ENCODE data around the gene NMS. TPM values are rescaled to one million over a fixed set of nuclear protein-coding genes. Genes with fewer than 3 reads are reported as not detected.
"Not testable (repeated sequence)": the region's sequence is repeated elsewhere in the genome, so short reads cannot be mapped to it uniquely, and the experiment has no call there.

NMS gene
- total and polyA plus RNA-seq, 5 donors = not detected

DNA sequence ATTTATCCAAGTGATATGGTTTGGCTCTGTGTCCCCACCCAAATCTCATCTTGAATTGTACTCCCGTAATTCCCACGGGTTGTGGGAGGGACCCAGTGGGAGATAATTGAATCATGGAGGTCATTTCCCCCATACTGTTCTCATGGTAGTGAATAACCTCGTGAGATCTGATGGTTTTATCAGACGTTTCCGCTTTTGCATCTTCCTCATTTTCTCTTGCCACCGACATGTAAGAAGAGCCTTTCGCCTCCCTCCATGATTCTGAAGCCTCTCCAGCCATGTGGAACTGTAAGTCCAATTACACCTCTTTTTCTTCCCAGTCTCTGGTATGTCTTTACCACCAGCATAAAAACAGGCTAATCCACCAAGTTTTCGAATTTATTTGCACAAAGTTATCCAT is 32.5 kb upstream of the NMS start:
- no peak for DNase-seq
- intact Hi-C loops (cut with DNase I) = no loop called here
- Histone ChIP-seq H3K9me3 (ENCODE audit: control insufficient read depth, low read length) (no peaks in the 10 kb centered on the region), H3K4me3 (ENCODE audit: low read length) (no peak overlapping the region), H3K4me1 (ENCODE audit: control insufficient read depth, insufficient read depth, low read length) (no peaks in the 10 kb centered on the region), H3K27ac (ENCODE audit: low read length) (no peak overlapping the region), H3K27me3 (ENCODE audit: control insufficient read depth, insufficient read depth) (no peaks in the 10 kb centered on the region)
- WGBS = 73% methylated on average over 8 of the region's 8 CpGs
- ATAC-seq = no peak

DNA sequence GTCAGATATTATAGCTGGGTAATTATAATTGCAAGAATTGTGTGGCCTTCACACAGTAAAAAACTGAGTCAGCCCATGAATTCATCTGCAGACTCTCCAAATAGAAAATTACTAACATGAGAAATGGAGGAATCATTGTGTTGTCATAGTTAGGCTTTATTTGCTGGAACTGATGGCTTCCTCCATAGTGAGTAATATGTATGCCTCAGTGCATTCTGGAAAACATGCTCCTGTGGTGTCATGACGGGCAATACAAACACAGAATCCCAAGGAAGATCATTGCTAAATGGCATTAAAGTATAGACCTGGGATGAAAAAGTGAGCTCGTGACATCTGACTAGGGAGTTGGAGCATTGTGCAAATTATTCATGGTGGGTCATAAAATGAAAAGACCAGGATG is 23.6 kb upstream of the NMS start:
- no peak for ATAC-seq
- Histone ChIP-seq H3K4me1 (ENCODE audit: control insufficient read depth, insufficient read depth, low read length) (no peaks in the 10 kb centered on the region), H3K27ac (ENCODE audit: low read length) (no peak overlapping the region), H3K27me3 (ENCODE audit: control insufficient read depth, insufficient read depth) (no peaks in the 10 kb centered on the region), H3K4me3 (ENCODE audit: low read length) (no peak overlapping the region), H3K9me3 (ENCODE audit: control insufficient read depth, low read length) (no peaks in the 10 kb centered on the region)
- intact Hi-C loops (cut with DNase I) = no loop called here
- DNase-seq = no peak
- 70% methylated on average over 2 of the region's 2 CpGs for WGBS

DNA sequence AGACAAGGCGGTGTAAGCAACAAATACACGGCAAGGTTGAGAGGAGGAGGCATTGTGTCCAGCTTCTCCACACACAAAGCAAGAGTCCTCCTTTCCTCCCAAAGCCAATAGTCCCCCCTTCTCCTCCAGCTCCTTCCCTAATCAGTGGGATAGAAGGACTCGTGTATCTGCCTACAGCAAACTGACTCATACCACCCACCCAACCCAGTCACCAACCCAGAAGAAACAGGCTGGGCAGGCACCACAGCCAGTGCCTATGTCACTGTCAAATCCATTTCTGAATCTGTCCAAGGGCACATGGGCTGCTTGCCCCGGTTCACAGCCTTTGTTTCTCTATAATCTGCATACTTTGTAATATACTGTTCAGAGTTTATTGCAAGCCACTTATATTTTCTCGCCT is 19.2 kb upstream of the NMS start:
- Histone ChIP-seq H3K4me1 (ENCODE audit: control insufficient read depth, insufficient read depth, low read length) (no peaks in the 10 kb centered on the region), H3K4me3 (ENCODE audit: low read length) (no peak overlapping the region), H3K27me3 (ENCODE audit: control insufficient read depth, insufficient read depth) (no peaks in the 10 kb centered on the region), H3K27ac (ENCODE audit: low read length) (no peak overlapping the region), H3K9me3 (ENCODE audit: control insufficient read depth, low read length) (no peaks in the 10 kb centered on the region)
- WGBS = 76% methylated on average over 5 of the region's 5 CpGs
- intact Hi-C loops (cut with DNase I) = no loop called here
- no peak for DNase-seq
- no peak for ATAC-seq

DNA sequence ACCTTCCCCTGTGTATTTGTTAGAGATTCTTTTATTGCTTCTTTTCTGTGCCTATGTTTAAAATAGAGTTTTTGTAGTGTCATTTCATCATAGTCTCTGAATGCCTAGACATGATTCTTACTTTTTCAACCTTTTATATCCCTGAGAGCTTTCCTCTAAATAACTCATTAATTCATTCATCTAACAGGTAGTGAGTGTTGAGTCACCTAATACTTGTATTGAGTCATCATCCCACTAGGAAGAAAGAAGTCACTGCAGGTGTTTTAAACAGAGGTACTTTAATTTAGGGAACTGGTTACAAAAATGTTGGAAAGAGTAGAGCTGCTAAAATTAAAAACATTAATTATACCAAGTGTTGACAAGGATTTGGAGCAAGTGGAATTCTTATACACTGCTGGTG is 18.5 kb upstream of the NMS start:
- H3K27ac ChIP-seq (ENCODE audit: low read length) = no peak overlapping the region
- ATAC-seq = no peak

GRCh38 chr2:100453853-100454252 is 16.4 kb upstream of the NMS start:
- H3K4me3 ChIP-seq (ENCODE audit: low read length) = no peak overlapping the region
- ATAC-seq = no peak
- no peaks in the 10 kb centered on the region for H3K9me3 ChIP-seq (ENCODE audit: control insufficient read depth, low read length)
- no peak overlapping the region for H3K27ac ChIP-seq (ENCODE audit: low read length)
- 57% methylated on average over 4 of the region's 4 CpGs for WGBS
- no peaks in the 10 kb centered on the region for H3K27me3 ChIP-seq (ENCODE audit: control insufficient read depth, insufficient read depth)
- no peak for DNase-seq
- no peaks in the 10 kb centered on the region for H3K4me1 ChIP-seq (ENCODE audit: control insufficient read depth, insufficient read depth, low read length)
- intact Hi-C loops (cut with DNase I) = no loop called here

More for the DNA sequence above, 18.5 kb upstream of the NMS start:
- H3K4me3 ChIP-seq (ENCODE audit: low read length) = no peak overlapping the region
- no peaks in the 10 kb centered on the region for H3K27me3 ChIP-seq (ENCODE audit: control insufficient read depth, insufficient read depth)
- no peaks in the 10 kb centered on the region for H3K9me3 ChIP-seq (ENCODE audit: control insufficient read depth, low read length)
- H3K4me1 ChIP-seq (ENCODE audit: control insufficient read depth, insufficient read depth, low read length) = no peaks in the 10 kb centered on the region
- intact Hi-C loops (cut with DNase I) = no loop called here
- DNase-seq = no peak

GRCh38 chr2:100456357-100456756 is 13.9 kb upstream of the NMS start:
- H3K4me3 ChIP-seq (ENCODE audit: low read length); DNase-seq; H3K27ac ChIP-seq (ENCODE audit: low read length); H3K27me3 ChIP-seq (ENCODE audit: control insufficient read depth, insufficient read depth); ATAC-seq; intact Hi-C loops (cut with DNase I); H3K4me1 ChIP-seq (ENCODE audit: control insufficient read depth, insufficient read depth, low read length); H3K9me3 ChIP-seq (ENCODE audit: control insufficient read depth, low read length): not testable (repeated sequence)

GRCh38 chr2:100460904-100461530 is 9.3 kb upstream of the NMS start:
- H3K9me3 ChIP-seq (ENCODE audit: control insufficient read depth, low read length) = no peaks in the 10 kb centered on the region
- intact Hi-C loops (cut with DNase I) = no loop called here
- H3K27ac ChIP-seq (ENCODE audit: low read length) = no peak overlapping the region
- no peaks in the 10 kb centered on the region for H3K4me1 ChIP-seq (ENCODE audit: control insufficient read depth, insufficient read depth, low read length)
- DNase-seq (no peak), ATAC-seq (no peak)
- H3K4me3 ChIP-seq (ENCODE audit: low read length) = no peak overlapping the region
- H3K27me3 ChIP-seq (ENCODE audit: control insufficient read depth, insufficient read depth) = no peaks in the 10 kb centered on the region
- 76% methylated on average over 1 of the region's 1 CpG for WGBS

DNA sequence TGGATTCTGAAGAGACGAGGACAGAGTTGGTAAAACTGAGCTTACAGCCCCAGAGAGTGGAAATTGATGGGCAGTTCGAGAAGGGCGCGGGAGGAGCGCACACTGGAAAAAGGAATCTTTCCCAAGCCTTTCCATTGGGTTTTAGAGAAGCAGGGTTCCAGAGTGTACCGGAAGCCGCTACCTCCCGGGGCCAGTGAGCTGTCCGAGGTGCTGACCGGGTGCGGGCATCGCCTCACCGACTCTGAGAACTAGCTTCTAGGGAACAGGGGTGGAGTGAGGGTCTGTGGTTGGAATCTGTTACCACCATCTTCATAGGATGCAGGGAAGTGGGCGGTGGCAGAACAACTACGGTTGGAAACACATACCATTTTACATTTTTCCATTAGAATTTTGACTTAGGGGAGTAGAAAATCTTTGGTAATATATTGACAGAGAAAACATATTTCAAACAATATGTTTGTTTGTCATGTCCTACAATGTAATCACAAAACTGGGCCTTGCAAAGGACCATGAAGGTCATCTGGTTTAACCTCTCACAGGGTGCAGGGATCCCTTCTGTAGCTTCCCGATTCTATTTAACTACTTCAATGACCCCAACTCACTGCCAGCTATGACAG is 724 bp downstream of the NMS start:
- peak; percentile 14 to 61 (median 44) for DNase-seq
- Histone ChIP-seq H3K4me3 (ENCODE audit: low read length) (no peak overlapping the region), H3K4me1 (ENCODE audit: control insufficient read depth, insufficient read depth, low read length) (no peaks in the 10 kb centered on the region), H3K27ac (ENCODE audit: low read length) (no peak overlapping the region), H3K27me3 (ENCODE audit: control insufficient read depth, insufficient read depth) (no peaks in the 10 kb centered on the region), H3K9me3 (ENCODE audit: control insufficient read depth, low read length) (peaks cover 2% of the 10 kb centered on the region)
- no peak for ATAC-seq
- WGBS = 22% methylated on average over 16 of the region's 16 CpGs
- intact Hi-C loops (cut with DNase I) = no loop called here

DNA sequence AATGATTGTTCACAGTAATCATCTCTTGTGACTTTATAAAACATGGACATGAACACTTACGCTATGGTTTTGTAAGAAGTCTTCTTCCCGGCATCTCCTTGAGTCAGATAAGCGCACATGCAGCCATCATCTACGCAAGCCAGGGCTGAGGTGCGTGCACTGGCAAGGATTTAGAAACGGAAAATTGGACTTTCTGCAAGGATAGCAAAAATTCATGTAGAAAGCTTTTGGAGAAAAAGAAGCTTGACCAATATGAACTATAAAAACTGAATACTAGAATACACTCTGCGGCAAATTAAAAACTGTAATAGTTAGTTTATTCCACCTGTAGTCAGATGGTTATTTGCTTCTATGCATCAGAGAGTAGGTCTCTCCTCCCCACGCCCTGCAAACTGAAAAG is 6.3 kb downstream of the NMS start:
- Histone ChIP-seq H3K27me3 (ENCODE audit: control insufficient read depth, insufficient read depth) (no peaks in the 10 kb centered on the region), H3K4me1 (ENCODE audit: control insufficient read depth, insufficient read depth, low read length) (no peaks in the 10 kb centered on the region), H3K4me3 (ENCODE audit: low read length) (no peak overlapping the region), H3K27ac (ENCODE audit: low read length) (no peak overlapping the region), H3K9me3 (ENCODE audit: control insufficient read depth, low read length) (no peaks in the 10 kb centered on the region)
- 84% methylated on average over 8 of the region's 8 CpGs for WGBS
- DNase-seq (no peak), ATAC-seq (no peak)
- intact Hi-C loops (cut with DNase I) = no loop called here

DNA sequence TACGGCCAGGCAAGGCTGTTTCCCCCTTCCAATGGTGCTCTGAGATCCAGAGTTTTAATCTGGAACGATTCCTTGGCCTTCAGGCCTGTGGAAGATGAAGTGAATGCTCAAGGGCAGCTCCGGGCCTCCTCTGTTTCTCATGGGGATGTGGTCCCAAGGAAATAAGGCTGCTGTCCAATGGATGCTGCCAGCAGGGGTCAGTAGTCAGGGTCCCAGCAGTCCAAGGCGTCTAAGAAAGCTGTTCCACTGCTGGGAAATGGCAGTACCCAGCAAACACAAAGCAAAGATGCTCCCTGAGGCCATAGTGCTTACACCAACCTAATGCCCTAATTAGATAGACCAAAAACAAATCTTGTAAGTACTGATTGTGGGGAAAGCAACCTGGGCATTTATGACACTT is 12.5 kb downstream of the NMS start:
- ATAC-seq (no peak), DNase-seq (no peak)
- no peaks in the 10 kb centered on the region for H3K4me1 ChIP-seq (ENCODE audit: control insufficient read depth, insufficient read depth, low read length)
- no peaks in the 10 kb centered on the region for H3K9me3 ChIP-seq (ENCODE audit: control insufficient read depth, low read length)
- 52% methylated on average over 4 of the region's 4 CpGs for WGBS
- intact Hi-C loops (cut with DNase I) = no loop called here
- H3K27ac ChIP-seq (ENCODE audit: low read length) = no peak overlapping the region
- no peak overlapping the region for H3K4me3 ChIP-seq (ENCODE audit: low read length)
- no peaks in the 10 kb centered on the region for H3K27me3 ChIP-seq (ENCODE audit: control insufficient read depth, insufficient read depth)

DNA sequence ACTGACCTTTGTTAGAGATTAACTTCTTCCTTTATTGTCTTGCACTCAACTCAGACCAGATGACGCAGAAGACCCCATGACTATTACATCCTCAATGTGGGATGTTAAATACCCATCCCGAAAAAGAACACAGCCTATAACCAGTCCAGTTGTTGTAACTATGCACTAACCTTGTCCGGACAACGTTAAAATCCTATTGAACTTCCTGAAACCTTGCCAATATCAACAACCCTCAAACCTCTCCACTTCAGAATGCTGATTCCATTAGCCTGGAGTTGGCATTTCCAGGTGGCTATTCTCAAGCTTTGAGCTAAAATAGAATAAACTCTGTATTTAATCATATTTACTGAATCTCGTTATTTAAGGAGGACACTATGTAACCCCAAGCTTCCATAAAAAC is 13.6 kb downstream of the NMS start:
- H3K4me1 ChIP-seq (ENCODE audit: control insufficient read depth, insufficient read depth, low read length) = no peaks in the 10 kb centered on the region
- ATAC-seq (no peak), DNase-seq (no peak)
- 67% methylated on average over 5 of the region's 5 CpGs for WGBS
- H3K9me3 ChIP-seq (ENCODE audit: control insufficient read depth, low read length) = no peaks in the 10 kb centered on the region
- no peaks in the 10 kb centered on the region for H3K27me3 ChIP-seq (ENCODE audit: control insufficient read depth, insufficient read depth)
- H3K27ac ChIP-seq (ENCODE audit: low read length) = no peak overlapping the region
- intact Hi-C loops (cut with DNase I) = no loop called here
- no peak overlapping the region for H3K4me3 ChIP-seq (ENCODE audit: low read length)

DNA sequence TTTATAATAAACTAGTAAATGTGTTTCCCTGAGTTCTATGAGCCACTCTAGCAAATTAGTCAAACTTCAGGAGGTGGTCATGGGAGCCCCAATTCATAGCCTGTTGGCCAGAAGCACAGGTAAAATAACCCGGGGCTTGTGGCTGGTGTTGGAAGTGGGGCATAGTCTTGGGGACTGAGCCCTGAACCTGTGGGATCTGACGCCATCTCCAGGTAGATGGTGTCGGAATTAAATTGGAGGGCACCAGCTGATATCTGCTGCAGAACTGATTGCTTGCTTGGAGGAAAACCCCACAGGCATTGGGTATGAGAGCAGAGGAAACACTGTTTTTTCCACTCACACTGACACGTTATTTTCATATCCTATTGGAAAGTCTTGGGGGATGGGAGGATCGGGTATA is 14.1 kb downstream of the NMS start:
- no peak overlapping the region for H3K27ac ChIP-seq (ENCODE audit: low read length)
- ATAC-seq (no peak), DNase-seq (no peak)
- intact Hi-C loops (cut with DNase I) = no loop called here
- H3K27me3 ChIP-seq (ENCODE audit: control insufficient read depth, insufficient read depth) = no peaks in the 10 kb centered on the region
- WGBS = 76% methylated on average over 5 of the region's 5 CpGs
- H3K4me3 ChIP-seq (ENCODE audit: low read length) = no peak overlapping the region
- H3K4me1 ChIP-seq (ENCODE audit: control insufficient read depth, insufficient read depth, low read length) = no peaks in the 10 kb centered on the region
- H3K9me3 ChIP-seq (ENCODE audit: control insufficient read depth, low read length) = no peaks in the 10 kb centered on the region
